ENCODE data around the gene AQP2.

DNA sequence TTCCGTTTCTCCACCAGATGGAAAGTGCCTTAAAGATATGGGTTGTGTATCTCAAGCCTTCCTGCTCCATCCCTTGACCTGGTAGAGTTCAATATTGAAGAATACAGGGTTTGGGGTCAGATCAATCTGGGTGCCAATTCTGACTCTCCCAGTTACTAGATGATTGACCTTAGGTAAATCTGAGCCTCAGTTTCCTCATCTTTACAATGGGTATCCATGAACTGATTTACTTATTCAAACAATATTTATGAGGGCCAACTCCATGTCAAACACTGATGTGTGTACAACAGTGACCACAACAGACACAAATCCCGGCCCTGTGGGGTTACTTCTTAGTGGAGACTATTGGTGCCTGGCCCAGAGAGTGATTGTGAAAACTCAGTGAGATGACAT lies 39.3 kb upstream of the AQP2 start:
- TF ChIP-seq ZNF311 (tag by site-specific recombination; IDR thresholded peaks at IDR 0.05; ENCODE audit: borderline replicate concordance) (no peak), YY1 (tag by site-specific recombination; IDR thresholded peaks at IDR 0.05) (no peak), ZNF777 (tag by site-specific recombination; IDR thresholded peaks at IDR 0.05; ENCODE audit: borderline replicate concordance) (no peak), ZNF768 (tag by site-specific recombination; IDR thresholded peaks at IDR 0.05) (no peak), ZNF274 (IDR thresholded peaks at IDR 0.05; ENCODE audit: low read length) (no peak), ZNF274 (tag by site-specific recombination; IDR thresholded peaks at IDR 0.05; ENCODE audit: borderline replicate concordance) (no peak), ZBTB8A (tag by site-specific recombination; IDR thresholded peaks at IDR 0.05) (no peak), KLF7 (tag by site-specific recombination; IDR thresholded peaks at IDR 0.05; ENCODE audit: borderline replicate concordance) (no peak), BCL11A (tag by site-specific recombination; IDR thresholded peaks at IDR 0.05; ENCODE audit: low read depth) (no peak), ZNF404 (tag by site-specific recombination; IDR thresholded peaks at IDR 0.05) (no peak), ZNF843 (tag by site-specific recombination; IDR thresholded peaks at IDR 0.05) (no peak)
- TF ChIP-seq, protein P1, sequence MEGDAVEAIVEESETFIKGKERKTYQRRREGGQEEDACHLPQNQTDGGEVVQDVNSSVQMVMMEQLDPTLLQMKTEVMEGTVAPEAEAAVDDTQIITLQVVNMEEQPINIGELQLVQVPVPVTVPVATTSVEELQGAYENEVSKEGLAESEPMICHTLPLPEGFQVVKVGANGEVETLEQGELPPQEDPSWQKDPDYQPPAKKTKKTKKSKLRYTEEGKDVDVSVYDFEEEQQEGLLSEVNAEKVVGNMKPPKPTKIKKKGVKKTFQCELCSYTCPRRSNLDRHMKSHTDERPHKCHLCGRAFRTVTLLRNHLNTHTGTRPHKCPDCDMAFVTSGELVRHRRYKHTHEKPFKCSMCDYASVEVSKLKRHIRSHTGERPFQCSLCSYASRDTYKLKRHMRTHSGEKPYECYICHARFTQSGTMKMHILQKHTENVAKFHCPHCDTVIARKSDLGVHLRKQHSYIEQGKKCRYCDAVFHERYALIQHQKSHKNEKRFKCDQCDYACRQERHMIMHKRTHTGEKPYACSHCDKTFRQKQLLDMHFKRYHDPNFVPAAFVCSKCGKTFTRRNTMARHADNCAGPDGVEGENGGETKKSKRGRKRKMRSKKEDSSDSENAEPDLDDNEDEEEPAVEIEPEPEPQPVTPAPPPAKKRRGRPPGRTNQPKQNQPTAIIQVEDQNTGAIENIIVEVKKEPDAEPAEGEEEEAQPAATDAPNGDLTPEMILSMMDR (tag by site-specific recombination; IDR thresholded peaks at IDR 0.05): no peak
- TF ChIP-seq, protein P2, sequence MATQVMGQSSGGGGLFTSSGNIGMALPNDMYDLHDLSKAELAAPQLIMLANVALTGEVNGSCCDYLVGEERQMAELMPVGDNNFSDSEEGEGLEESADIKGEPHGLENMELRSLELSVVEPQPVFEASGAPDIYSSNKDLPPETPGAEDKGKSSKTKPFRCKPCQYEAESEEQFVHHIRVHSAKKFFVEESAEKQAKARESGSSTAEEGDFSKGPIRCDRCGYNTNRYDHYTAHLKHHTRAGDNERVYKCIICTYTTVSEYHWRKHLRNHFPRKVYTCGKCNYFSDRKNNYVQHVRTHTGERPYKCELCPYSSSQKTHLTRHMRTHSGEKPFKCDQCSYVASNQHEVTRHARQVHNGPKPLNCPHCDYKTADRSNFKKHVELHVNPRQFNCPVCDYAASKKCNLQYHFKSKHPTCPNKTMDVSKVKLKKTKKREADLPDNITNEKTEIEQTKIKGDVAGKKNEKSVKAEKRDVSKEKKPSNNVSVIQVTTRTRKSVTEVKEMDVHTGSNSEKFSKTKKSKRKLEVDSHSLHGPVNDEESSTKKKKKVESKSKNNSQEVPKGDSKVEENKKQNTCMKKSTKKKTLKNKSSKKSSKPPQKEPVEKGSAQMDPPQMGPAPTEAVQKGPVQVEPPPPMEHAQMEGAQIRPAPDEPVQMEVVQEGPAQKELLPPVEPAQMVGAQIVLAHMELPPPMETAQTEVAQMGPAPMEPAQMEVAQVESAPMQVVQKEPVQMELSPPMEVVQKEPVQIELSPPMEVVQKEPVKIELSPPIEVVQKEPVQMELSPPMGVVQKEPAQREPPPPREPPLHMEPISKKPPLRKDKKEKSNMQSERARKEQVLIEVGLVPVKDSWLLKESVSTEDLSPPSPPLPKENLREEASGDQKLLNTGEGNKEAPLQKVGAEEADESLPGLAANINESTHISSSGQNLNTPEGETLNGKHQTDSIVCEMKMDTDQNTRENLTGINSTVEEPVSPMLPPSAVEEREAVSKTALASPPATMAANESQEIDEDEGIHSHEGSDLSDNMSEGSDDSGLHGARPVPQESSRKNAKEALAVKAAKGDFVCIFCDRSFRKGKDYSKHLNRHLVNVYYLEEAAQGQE (tag by site-specific recombination; IDR thresholded peaks at IDR 0.05): no peak
